HUES64 (cell line): ENCODE measurements around the gene NXPH1.
"Not testable (repeated sequence)": the region's sequence is repeated elsewhere in the genome, so short reads cannot be mapped to it uniquely, and the experiment has no call there.

Experiments used
- H3K27ac ChIP-seq: 2 replicates; pipeline ENCODE4 v1.7.0; 2013; ENCODE audit warnings: low read depth, low read length, inconsistent platforms
- H3K27me3 ChIP-seq: 2 replicates; pipeline ENCODE4 v1.6.1; 2013; ENCODE audit warnings: mild to moderate bottlenecking, low read length; ENCODE audit not compliant: insufficient read depth
- H3K36me3 ChIP-seq: 2 replicates; pipeline ENCODE4 v1.6.1; 2013; ENCODE audit warnings: mild to moderate bottlenecking, low read length; ENCODE audit not compliant: insufficient read depth
- H3K4me1 ChIP-seq: 2 replicates; pipeline ENCODE4 v1.6.1; 2013; ENCODE audit warnings: mild to moderate bottlenecking, low read length, moderate library complexity; ENCODE audit not compliant: insufficient read depth
- H3K4me3 ChIP-seq: 2 replicates; pipeline ENCODE4 v1.5.1; 2013; ENCODE audit warnings: mild to moderate bottlenecking, low read length, moderate library complexity
- H3K9ac ChIP-seq: 2 replicates; pipeline ENCODE4 v1.6.1; 2013; ENCODE audit warnings: mild to moderate bottlenecking, low read depth, low read length
- H3K9me3 ChIP-seq: 2 replicates; pipeline ENCODE4 v1.6.1; 2013; ENCODE audit warnings: low read depth, low read length; ENCODE audit not compliant: insufficient read depth
- WGBS: fragments of 150-250, 120-280 bp; methylation state at CpG from one replicate; pipeline ENCODE4 v1.1.7; 2013; ENCODE audit warnings: missing lambda C conversion rate; 5-methylcytosine and 5-hydroxymethylcytosine counted together

NXPH1 gene

DNA sequence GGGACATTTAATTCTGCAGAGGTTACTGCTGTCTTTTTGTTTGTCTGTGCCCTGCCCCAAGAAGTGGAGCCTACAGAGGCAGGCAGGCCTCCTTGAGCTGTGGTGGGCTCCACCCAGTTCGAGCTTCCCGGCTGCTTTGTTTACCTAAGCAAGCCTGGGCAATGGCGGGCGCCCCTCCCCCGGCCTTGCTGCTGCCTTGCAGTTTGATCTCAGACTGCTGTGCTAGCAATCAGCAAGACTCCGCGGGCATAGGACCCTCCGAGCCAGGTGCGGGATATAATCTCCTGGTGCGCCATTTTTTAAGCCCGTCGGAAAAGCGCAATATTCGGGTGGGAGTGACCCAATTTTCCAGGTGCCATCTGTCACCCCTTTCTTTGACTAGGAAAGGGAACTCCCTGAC is 298.3 kb downstream of the NXPH1 start:
- H3K27me3 ChIP-seq, H3K36me3 ChIP-seq, H3K4me3 ChIP-seq, H3K9me3 ChIP-seq, H3K4me1 ChIP-seq, H3K27ac ChIP-seq, H3K9ac ChIP-seq: not testable (repeated sequence)
- WGBS = 89% methylated on average over 14 of the region's 14 CpGs

DNA sequence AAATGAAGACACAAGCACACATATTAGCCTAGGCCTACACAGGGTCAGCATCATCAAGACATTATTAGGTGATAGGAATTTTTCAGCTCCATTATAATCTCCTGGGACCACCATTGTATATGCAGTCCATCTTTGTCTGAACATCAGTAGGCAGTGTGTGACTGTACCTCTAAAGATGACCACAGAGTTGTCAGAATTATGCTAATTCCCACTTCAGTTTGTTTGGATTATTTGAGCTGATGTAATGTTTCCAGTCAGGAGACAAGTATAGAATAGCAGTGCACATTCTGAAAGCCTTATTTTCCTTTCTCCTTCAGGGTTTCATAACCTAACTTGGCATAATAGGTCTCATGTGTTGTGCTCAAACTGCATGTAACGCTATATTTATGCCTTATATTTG is 306.4 kb downstream of the NXPH1 start:
- Histone ChIP-seq H3K36me3 (no peaks in the 10 kb centered on the region), H3K4me1 (no peaks in the 10 kb centered on the region), H3K9me3 (no peaks in the 10 kb centered on the region), H3K27ac (no peak overlapping the region), H3K9ac (no peak overlapping the region), H3K27me3 (no peaks in the 10 kb centered on the region), H3K4me3 (no peak overlapping the region)
- no CpG with 5 or more reads among the region's 1 CpG for WGBS

DNA sequence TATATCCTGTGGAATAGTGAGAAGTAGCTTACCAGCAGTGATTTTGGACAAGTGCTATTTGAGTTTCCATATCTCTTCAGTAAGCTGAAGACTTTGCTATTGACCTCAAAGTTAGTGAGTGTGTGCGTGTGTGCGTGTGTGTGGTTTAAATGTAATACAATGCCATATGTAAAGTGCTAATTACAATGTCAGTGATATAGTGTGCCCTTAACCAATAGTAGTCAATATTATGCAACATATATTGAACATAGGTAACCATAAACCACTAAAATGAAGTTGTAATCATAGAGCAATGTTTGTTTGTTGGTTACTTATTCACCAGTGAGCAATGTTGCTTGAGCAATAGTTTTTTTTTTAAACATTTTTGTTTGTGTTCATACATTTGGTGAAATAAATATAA is 309.4 kb downstream of the NXPH1 start:
- Histone ChIP-seq H3K9ac (no peak overlapping the region), H3K4me3 (no peak overlapping the region), H3K9me3 (no peaks in the 10 kb centered on the region), H3K27me3 (no peaks in the 10 kb centered on the region), H3K36me3 (no peaks in the 10 kb centered on the region), H3K4me1 (no peaks in the 10 kb centered on the region), H3K27ac (no peak overlapping the region)
- 91% methylated on average over 2 of the region's 2 CpGs for WGBS

DNA sequence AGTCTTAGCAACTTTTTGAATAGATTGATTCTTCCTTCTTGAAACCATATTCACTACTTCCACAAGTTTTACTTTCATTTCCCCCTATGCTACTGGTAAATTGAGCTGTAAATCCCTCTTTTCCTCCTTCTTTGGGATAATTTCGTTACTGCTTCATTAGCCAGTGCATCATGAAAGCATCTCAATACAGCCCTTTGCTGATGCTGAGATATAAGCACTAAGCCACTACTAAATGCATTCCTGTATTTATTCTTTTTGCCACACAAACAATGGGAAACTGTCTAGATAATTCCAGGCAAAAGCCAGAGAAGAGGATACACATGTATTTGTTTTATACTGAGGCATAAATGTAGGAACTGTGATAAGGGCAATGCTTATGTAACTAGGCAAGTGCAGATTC is 313.9 kb downstream of the NXPH1 start:
- Histone ChIP-seq H3K4me3 (no peak overlapping the region), H3K36me3 (no peaks in the 10 kb centered on the region), H3K9me3 (no peaks in the 10 kb centered on the region)

DNA sequence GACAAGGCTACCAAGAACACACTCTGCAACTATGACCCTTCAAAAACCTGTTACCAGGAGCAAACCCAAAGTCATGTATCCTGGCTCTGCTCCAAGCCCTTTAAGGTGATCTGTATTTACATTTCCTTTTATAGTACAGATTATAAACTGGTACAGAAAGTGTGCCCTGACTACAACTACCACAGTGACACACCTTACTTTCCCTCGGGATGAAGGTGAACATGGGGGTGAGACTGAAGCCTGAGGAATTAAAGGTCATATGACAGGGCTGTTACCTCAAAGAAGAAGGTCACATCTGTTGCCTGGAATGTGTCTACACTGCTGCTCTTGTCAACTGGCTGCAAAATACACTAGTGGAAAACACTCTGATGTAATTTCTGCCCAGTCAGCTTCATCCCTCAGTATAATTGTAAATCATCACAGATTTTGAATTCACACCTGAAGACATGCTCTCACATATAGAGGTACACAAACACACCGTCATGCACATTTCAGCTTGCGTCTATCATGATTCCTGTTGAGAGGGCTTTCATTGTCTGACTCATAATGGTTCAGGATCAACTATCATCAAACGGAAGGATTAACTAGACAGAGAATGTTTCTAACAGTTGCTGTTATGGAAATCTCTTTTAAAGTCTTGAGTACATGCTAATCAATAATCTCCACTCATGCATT is 318.3 kb downstream of the NXPH1 start:
- Histone ChIP-seq H3K9ac (no peak overlapping the region), H3K9me3 (no peaks in the 10 kb centered on the region)
- 93% methylated on average over 4 of the region's 4 CpGs for WGBS

More for the DNA sequence above, 313.9 kb downstream of the NXPH1 start:
- no peak overlapping the region for H3K27ac ChIP-seq
- H3K4me1 ChIP-seq = no peaks in the 10 kb centered on the region
- 91% methylated on average over 1 of the region's 1 CpG for WGBS
- H3K27me3 ChIP-seq = no peaks in the 10 kb centered on the region
- H3K9ac ChIP-seq = no peak overlapping the region

DNA sequence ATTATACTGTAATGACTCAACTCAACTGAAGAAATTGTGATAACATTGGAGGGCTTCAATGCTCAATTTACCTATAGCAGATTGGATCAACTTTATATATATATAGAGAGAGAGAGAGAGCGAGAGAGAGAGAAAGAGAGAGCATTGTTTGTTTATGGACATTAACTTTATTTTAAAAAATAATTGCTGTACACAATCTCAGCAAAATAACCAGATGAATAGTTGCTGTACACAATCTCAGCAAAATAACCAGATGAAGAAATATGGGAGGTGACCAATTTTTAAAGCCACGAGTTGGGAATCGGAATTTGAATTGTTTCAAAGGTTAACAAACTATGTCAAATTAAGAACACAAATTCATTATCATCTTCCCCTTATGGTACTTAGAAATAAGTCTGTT is 319.9 kb downstream of the NXPH1 start:
- H3K27me3 ChIP-seq = no peaks in the 10 kb centered on the region
- H3K9me3 ChIP-seq = no peaks in the 10 kb centered on the region
- H3K27ac ChIP-seq = no peak overlapping the region
- no peak overlapping the region for H3K4me3 ChIP-seq
- no peaks in the 10 kb centered on the region for H3K36me3 ChIP-seq
- no peak overlapping the region for H3K9ac ChIP-seq
- no peaks in the 10 kb centered on the region for H3K4me1 ChIP-seq
- 100% methylated on average over 2 of the region's 3 CpGs for WGBS

More for the DNA sequence above, 318.3 kb downstream of the NXPH1 start:
- Histone ChIP-seq H3K4me1 (no peaks in the 10 kb centered on the region), H3K27me3 (no peaks in the 10 kb centered on the region), H3K27ac (no peak overlapping the region), H3K4me3 (no peak overlapping the region), H3K36me3 (no peaks in the 10 kb centered on the region)

DNA sequence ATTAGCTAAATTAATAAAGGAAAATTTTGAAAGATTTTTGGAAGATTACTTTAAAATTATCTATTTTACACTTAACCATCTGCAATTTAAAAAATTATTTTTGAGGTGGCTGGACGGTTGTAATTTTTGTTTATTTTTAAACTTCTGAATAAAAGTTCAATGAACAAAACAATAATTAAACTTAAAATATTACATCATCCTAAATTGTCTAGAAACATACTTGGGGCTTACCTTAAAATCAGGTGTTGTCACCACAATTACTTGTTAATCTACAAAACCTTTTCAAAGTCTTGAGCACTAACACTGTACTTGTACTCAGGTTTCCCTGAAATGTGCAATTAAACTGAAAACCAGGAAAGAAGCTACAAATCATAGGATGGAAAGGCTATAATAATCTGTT is 328.3 kb downstream of the NXPH1 start:
- H3K4me1 ChIP-seq = no peaks in the 10 kb centered on the region
- no peak overlapping the region for H3K9ac ChIP-seq
- no peaks in the 10 kb centered on the region for H3K27me3 ChIP-seq
- H3K36me3 ChIP-seq = no peaks in the 10 kb centered on the region
- no peak overlapping the region for H3K4me3 ChIP-seq
- WGBS = no CpG with 5 or more reads among the region's 1 CpG
- no peak overlapping the region for H3K27ac ChIP-seq
- no peaks in the 10 kb centered on the region for H3K9me3 ChIP-seq

DNA sequence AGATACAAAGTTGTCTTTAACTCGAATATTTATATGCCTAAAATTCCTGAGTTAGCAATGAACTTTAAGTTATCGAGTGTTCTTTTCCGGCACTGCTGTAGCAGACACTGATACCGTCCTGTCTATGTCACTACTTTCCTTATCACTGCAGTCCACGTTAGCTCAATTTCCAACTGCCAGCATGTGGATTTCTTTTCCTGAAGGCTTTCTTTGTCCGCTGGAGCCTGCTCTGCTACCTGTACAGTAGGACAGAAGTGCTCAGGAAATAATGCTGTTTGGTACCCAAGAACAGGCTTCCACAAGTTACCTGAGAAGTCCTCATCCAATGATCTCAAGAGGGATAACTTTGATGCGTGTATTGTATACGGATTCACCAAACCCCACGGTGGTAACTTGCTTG is 329.4 kb downstream of the NXPH1 start:
- Histone ChIP-seq H3K27ac (no peak overlapping the region), H3K4me3 (no peak overlapping the region), H3K27me3 (no peaks in the 10 kb centered on the region), H3K4me1 (no peaks in the 10 kb centered on the region), H3K9ac (no peak overlapping the region), H3K9me3 (no peaks in the 10 kb centered on the region), H3K36me3 (no peaks in the 10 kb centered on the region)
- 96% methylated on average over 9 of the region's 9 CpGs for WGBS

DNA sequence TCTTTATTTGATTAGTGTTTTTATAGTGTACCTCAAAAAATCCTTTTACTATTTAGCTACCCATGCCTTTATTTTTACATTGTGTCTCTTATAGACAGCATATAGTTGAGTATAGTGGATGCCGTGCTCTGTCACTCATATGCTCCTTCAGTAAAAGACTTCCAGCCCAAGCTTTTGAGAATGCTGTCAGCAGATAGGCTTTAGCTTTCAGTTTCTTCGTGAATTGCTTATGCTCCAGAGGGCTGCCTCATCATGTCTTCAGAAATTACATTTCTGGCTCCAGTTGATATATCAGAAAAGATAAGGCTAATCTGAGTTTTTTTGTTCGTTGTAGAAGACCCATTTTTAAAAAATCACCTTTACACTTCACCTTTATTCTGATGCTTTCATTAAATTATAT is 332.0 kb downstream of the NXPH1 start:
- no peaks in the 10 kb centered on the region for H3K9me3 ChIP-seq
- H3K9ac ChIP-seq = no peak overlapping the region
- no peak overlapping the region for H3K27ac ChIP-seq
- H3K4me1 ChIP-seq = no peaks in the 10 kb centered on the region; the same call in 1 of the 2 replicates
- no peaks in the 10 kb centered on the region for H3K36me3 ChIP-seq
- H3K27me3 ChIP-seq = no peaks in the 10 kb centered on the region
- 98% methylated on average over 2 of the region's 3 CpGs for WGBS
- no peak overlapping the region for H3K4me3 ChIP-seq

DNA sequence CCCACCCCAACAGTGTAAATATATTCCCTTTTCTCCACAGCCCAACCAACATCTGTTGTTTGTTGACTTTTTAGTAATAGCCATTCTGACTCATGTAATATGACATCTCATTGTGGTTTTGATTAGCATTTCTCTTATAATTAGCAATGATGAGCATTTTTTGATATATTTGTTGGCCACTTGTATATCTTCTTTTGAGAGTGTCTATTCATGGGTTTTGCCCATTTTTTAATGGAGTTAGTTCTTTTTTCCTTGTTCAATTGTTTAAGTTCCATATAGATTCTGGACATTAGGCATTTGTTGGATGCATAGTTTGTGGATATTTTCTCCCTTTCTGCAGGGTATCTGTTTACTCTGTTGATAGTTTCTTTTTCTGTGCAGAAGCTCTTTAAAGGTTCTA is 340.1 kb downstream of the NXPH1 start:
- H3K36me3 ChIP-seq = no peaks in the 10 kb centered on the region
- no peaks in the 10 kb centered on the region for H3K27me3 ChIP-seq
- H3K9ac ChIP-seq = no peak overlapping the region
- H3K27ac ChIP-seq = no peak overlapping the region
- no peaks in the 10 kb centered on the region; the same call in 1 of the 2 replicates for H3K4me1 ChIP-seq
- no peak overlapping the region for H3K4me3 ChIP-seq
- no peaks in the 10 kb centered on the region for H3K9me3 ChIP-seq

DNA sequence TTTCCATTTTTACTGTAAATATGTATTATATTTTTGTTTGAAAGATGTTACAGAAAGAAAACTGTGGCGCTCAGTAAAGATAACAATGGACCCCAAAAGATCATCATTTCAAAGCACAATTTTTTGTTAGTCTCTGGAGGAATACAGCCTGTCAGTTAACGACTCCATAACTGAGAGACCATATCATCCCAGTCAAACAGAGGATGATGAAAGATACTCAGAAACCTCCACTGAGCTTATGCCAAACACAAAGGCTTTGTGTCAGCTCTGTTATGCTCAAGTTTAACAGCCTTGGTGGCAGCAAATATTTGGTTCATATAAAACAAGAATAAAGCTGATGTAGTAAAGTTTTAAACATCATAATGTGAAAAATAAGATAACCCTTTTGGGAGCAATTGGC is 345.1 kb downstream of the NXPH1 start:
- Histone ChIP-seq H3K4me3 (no peak overlapping the region), H3K4me1 (peaks cover 3% of the 10 kb centered on the region; the same call in 1 of the 2 replicates), H3K27ac (no peak overlapping the region), H3K36me3 (no peaks in the 10 kb centered on the region), H3K9me3 (no peaks in the 10 kb centered on the region), H3K9ac (no peak overlapping the region), H3K27me3 (no peaks in the 10 kb centered on the region)
- WGBS = 93% methylated on average over 2 of the region's 2 CpGs

DNA sequence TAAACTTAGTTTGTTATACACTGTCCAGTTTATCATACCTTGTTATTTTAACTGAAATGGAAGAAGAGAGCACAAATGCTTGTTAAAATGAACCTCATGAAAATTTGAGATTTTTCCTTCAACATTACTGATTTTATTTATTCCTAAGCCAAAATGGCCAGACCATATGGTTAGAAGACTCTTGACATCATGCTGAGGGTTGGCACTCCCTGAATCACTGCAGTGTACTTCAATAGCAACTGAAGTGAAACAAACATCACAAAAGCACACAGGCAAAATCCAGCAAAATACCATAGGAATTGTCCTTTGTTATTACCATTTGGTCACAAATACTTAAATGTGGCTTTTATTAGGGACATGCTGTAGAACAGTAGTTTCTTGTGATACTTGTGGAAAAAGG is 347.8 kb downstream of the NXPH1 start:
- Histone ChIP-seq H3K4me3 (no peak overlapping the region), H3K9me3 (no peaks in the 10 kb centered on the region), H3K27ac (no peak overlapping the region), H3K36me3 (no peaks in the 10 kb centered on the region), H3K27me3 (no peaks in the 10 kb centered on the region), H3K4me1 (peaks cover 3% of the 10 kb centered on the region; the same call in 1 of the 2 replicates), H3K9ac (no peak overlapping the region)
